Ureter (tissue), 1 donor: ENCODE data around the gene LRRC52. TPM values are rescaled to one million over a fixed set of nuclear protein-coding genes. Genes with fewer than 3 reads are reported as not detected.

Experiments used
- DNase-seq: peaks from one replicate; pipeline ENCODE4 v3.0.0-alpha.2; 2020; ENCODE audit warnings: low spot score
- total RNA-seq: library from RNA; stranded (reverse); gene quantifications from one replicate; pipeline ENCODE4 v1.2.4, GENCODE V29; 2023
- donor health status: DM: yes; HTN: yes; CAD: no.

The LRRC52 gene
- total RNA-seq = not detected

GRCh38 chr1:165543532-165544438 lies at the start of gene LRRC52:
TSS of gene LRRC52 (plus strand) at chr1:165544000. CDS start at chr1:165544297, 297 bp downstream.
- no peak for DNase-seq

GRCh38 chr1:165494949-165495857 lies 48.6 kb upstream of the LRRC52 start:
- no peak for DNase-seq

GRCh38 chr1:165495858-165496205 lies 48.0 kb upstream of the LRRC52 start:
- DNase-seq = no peak

- DNase-seq = no peak
These were observed 47.3 kb upstream of the LRRC52 start for GRCh38 chr1:165496501-165496900.

- no peak for DNase-seq
These were observed 46.5 kb upstream of the LRRC52 start for GRCh38 chr1:165497069-165498013.

GRCh38 chr1:165501330-165501969 lies 42.4 kb upstream of the LRRC52 start:
- no peak for DNase-seq

GRCh38 chr1:165501970-165502348 lies 41.8 kb upstream of the LRRC52 start:
- no peak for DNase-seq

- no peak for DNase-seq
These were observed 36.2 kb upstream of the LRRC52 start for GRCh38 chr1:165507570-165507969.

GRCh38 chr1:165508291-165508690 lies 35.5 kb upstream of the LRRC52 start:
- DNase-seq = no peak

- no peak for DNase-seq
These were observed 31.0 kb upstream of the LRRC52 start for GRCh38 chr1:165512816-165513215.

GRCh38 chr1:165516469-165516868 lies 27.3 kb upstream of the LRRC52 start:
- no peak for DNase-seq

GRCh38 chr1:165520646-165521045 lies 23.2 kb upstream of the LRRC52 start:
- DNase-seq = no peak

GRCh38 chr1:165524639-165525285 lies 19.0 kb upstream of the LRRC52 start:
- no peak for DNase-seq

GRCh38 chr1:165525708-165526107 lies 18.1 kb upstream of the LRRC52 start:
- DNase-seq = no peak

- DNase-seq = no peak
These were observed 16.4 kb upstream of the LRRC52 start for GRCh38 chr1:165527251-165528007.

- DNase-seq = no peak
These were observed 12.8 kb upstream of the LRRC52 start for GRCh38 chr1:165531021-165531420.

- DNase-seq = no peak
These were observed 11.7 kb upstream of the LRRC52 start for GRCh38 chr1:165532053-165532452.

GRCh38 chr1:165533254-165533653 lies 10.5 kb upstream of the LRRC52 start:
- DNase-seq = no peak

GRCh38 chr1:165536016-165536415 lies 7.8 kb upstream of the LRRC52 start:
- DNase-seq = no peak
